Measurements from ENCODE around the gene DNAH8. TPM values are rescaled to one million over a fixed set of nuclear protein-coding genes. Genes with fewer than 3 reads are reported as not detected.

The DNAH8 gene
- total RNA-seq, 2 experiments from 2014 or later: 0.03 TPM; not detected in 1

- Histone ChIP-seq H3K9me3 (ENCODE audit: control insufficient read depth in 1 of 2, insufficient read depth in 1 of 2, low read length in 2 of 2) (no peaks in the 10 kb centered on the region), H3K36me3 (ENCODE audit: insufficient read depth, low read length) (no peaks in the 10 kb centered on the region), H3K4me3 (ENCODE audit: low read length) (no peak overlapping the region), H3K27me3 (ENCODE audit: control insufficient read depth in 1 of 2, insufficient read depth in 2 of 2, low read length in 2 of 2) (peaks cover 7 to 40% of the 10 kb centered on the region in 2 experiments), H3K4me1 (ENCODE audit: insufficient read depth, low read length) (no peaks in the 10 kb centered on the region), H3K27ac (ENCODE audit: low read depth in 1 of 2, low read length in 2 of 2) (no peak overlapping the region)
- peaks cover 46% of the 10 kb centered on the region for H3K27me3 Mint-ChIP-seq
- POLR2A ChIA-PET: no interaction called here
- H3K4me3 Mint-ChIP-seq: no peak overlapping the region
- intact Hi-C loops (cut with DNase I, micrococcal nuclease): no loop called here
- DNase-seq: no peak
- no peaks in the 10 kb centered on the region for H3K36me3 Mint-ChIP-seq (ENCODE audit: low read depth)
- ATAC-seq (ENCODE audit: poor library complexity): no peak
- no peaks in the 10 kb centered on the region for H3K4me1 Mint-ChIP-seq (ENCODE audit: low read depth)
- no peak overlapping the region for H3K27ac Mint-ChIP-seq
- TF ChIP-seq CTCF (IDR thresholded peaks at IDR 0.05): no peak
- CTCF ChIA-PET: no interaction called here
- H3K9me3 Mint-ChIP-seq: no peaks in the 10 kb centered on the region
Measured at GRCh38 chr6:39004801-39005200, 289.7 kb downstream of the DNAH8 start.

GRCh38 chr6:39005774-39006173 lies 290.7 kb downstream of the DNAH8 start:
- intact Hi-C loops (cut with DNase I, micrococcal nuclease): no loop called here
- ATAC-seq (ENCODE audit: poor library complexity): no peak
- no peaks in the 10 kb centered on the region for H3K36me3 ChIP-seq (ENCODE audit: insufficient read depth, low read length)
- H3K4me3 Mint-ChIP-seq: no peak overlapping the region
- no peaks in the 10 kb centered on the region for H3K4me1 Mint-ChIP-seq (ENCODE audit: low read depth)
- no peak overlapping the region for H3K4me3 ChIP-seq (ENCODE audit: low read length)
- no peaks in the 10 kb centered on the region for H3K4me1 ChIP-seq (ENCODE audit: insufficient read depth, low read length)
- no peak overlapping the region for H3K27ac ChIP-seq (ENCODE audit: low read depth in 1 of 2, low read length in 2 of 2)
- no peaks in the 10 kb centered on the region for H3K9me3 ChIP-seq (ENCODE audit: control insufficient read depth in 1 of 2, insufficient read depth in 1 of 2, low read length in 2 of 2)
- no peaks in the 10 kb centered on the region for H3K36me3 Mint-ChIP-seq (ENCODE audit: low read depth)
- POLR2A ChIA-PET: no interaction called here
- H3K27ac Mint-ChIP-seq: no peak overlapping the region
- peaks cover 39% of the 10 kb centered on the region for H3K27me3 Mint-ChIP-seq
- TF ChIP-seq CTCF (IDR thresholded peaks at IDR 0.05): no peak
- DNase-seq: no peak
- CTCF ChIA-PET: no interaction called here
- H3K27me3 ChIP-seq (ENCODE audit: control insufficient read depth in 1 of 2, insufficient read depth in 2 of 2, low read length in 2 of 2): peaks cover 7 to 38% of the 10 kb centered on the region in 2 experiments
- H3K9me3 Mint-ChIP-seq: no peaks in the 10 kb centered on the region

- ATAC-seq (ENCODE audit: poor library complexity): no peak
- H3K27ac ChIP-seq (ENCODE audit: low read depth in 1 of 2, low read length in 2 of 2): no peak overlapping the region
- no peak for TF ChIP-seq CTCF (IDR thresholded peaks at IDR 0.05)
- no peak for DNase-seq
- intact Hi-C loops (cut with DNase I, micrococcal nuclease): no loop called here
- Mint-ChIP-seq H3K4me3 (no peak overlapping the region), H3K27ac (no peak overlapping the region), H3K9me3 (no peaks in the 10 kb centered on the region), H3K27me3 (peaks cover 41% of the 10 kb centered on the region), H3K4me1 (ENCODE audit: low read depth) (no peaks in the 10 kb centered on the region), H3K36me3 (ENCODE audit: low read depth) (no peaks in the 10 kb centered on the region)
- ChIA-PET POLR2A (no interaction called here), CTCF (no interaction called here)
- no peaks in the 10 kb centered on the region for H3K4me1 ChIP-seq (ENCODE audit: insufficient read depth, low read length)
- no peak overlapping the region for H3K4me3 ChIP-seq (ENCODE audit: low read length)
- H3K9me3 ChIP-seq (ENCODE audit: control insufficient read depth in 1 of 2, insufficient read depth in 1 of 2, low read length in 2 of 2): no peaks in the 10 kb centered on the region
- H3K27me3 ChIP-seq (ENCODE audit: control insufficient read depth in 1 of 2, insufficient read depth in 2 of 2, low read length in 2 of 2): peaks cover 7 to 31% of the 10 kb centered on the region in 2 experiments
- no peaks in the 10 kb centered on the region for H3K36me3 ChIP-seq (ENCODE audit: insufficient read depth, low read length)
Measured at GRCh38 chr6:39007575-39007974, 292.5 kb downstream of the DNAH8 start.

Data from CD4-positive, alpha-beta T cell (primary cell).